H9 (cell line): ENCODE data around the gene MFSD12. TPM values are rescaled to one million over a fixed set of nuclear protein-coding genes. Genes with fewer than 3 reads are reported as not detected.
A peak's percentile ranks its signal among the peaks of the same experiment; 100 is the strongest.

Experiments used
- DNase-seq: peaks from one replicate; pipeline ENCODE4 v3.0.0-alpha.2; 2017
- H2AFZ ChIP-seq: one replicate; pipeline ENCODE4 v1.6.1; 2013; ENCODE audit warnings: mild to moderate bottlenecking, low read length, control low read depth, moderate library complexity
- H2AK5ac ChIP-seq: 2 replicates; pipeline ENCODE4 v1.6.1; 2013; ENCODE audit warnings: low read length, control low read depth, mixed read lengths; ENCODE audit not compliant: insufficient read length
- H2BK120ac ChIP-seq: one replicate; pipeline ENCODE4 v1.6.1; 2013; ENCODE audit warnings: low read depth, mild to moderate bottlenecking, low read length, control low read depth, inconsistent platforms; ENCODE audit not compliant: poor library complexity, severe bottlenecking
- H2BK12ac ChIP-seq: 2 replicates; pipeline ENCODE4 v1.6.1; 2013; ENCODE audit warnings: low read length, control low read depth, mixed read lengths, low read depth; ENCODE audit not compliant: insufficient read length
- H2BK15ac ChIP-seq: 2 replicates; pipeline ENCODE4 v1.6.1; 2013; ENCODE audit warnings: low read depth, low read length, control low read depth
- H2BK20ac ChIP-seq: one replicate; pipeline ENCODE4 v1.6.1; 2013; ENCODE audit warnings: low read depth, mild to moderate bottlenecking, low read length, control low read depth, inconsistent platforms; ENCODE audit not compliant: poor library complexity, severe bottlenecking
- H2BK5ac ChIP-seq: 2 replicates; pipeline ENCODE4 v1.6.1; 2013; ENCODE audit warnings: low read length, control low read depth, mixed read lengths; ENCODE audit not compliant: insufficient read length
- H3K14ac ChIP-seq: 2 replicates; pipeline ENCODE4 v1.6.1; 2013; ENCODE audit warnings: low read length, control low read depth; ENCODE audit not compliant: insufficient read depth
- H3K18ac ChIP-seq: 2 replicates; pipeline ENCODE4 v1.6.1; 2013; ENCODE audit warnings: low read depth, mild to moderate bottlenecking, mixed read lengths, low read length, control low read depth; ENCODE audit not compliant: insufficient read length
- H3K23ac ChIP-seq: 2 replicates; pipeline ENCODE4 v1.6.1; 2013; ENCODE audit warnings: low read length, control low read depth, mixed read lengths, low read depth; ENCODE audit not compliant: insufficient read length
- H3K23me2 ChIP-seq: 2 replicates; pipeline ENCODE4 v1.6.1; 2013; ENCODE audit warnings: low read depth, mild to moderate bottlenecking, mixed read lengths, low read length, control low read depth; ENCODE audit not compliant: insufficient read length, poor library complexity, severe bottlenecking
- H3K27ac ChIP-seq: 2 replicates; pipeline ENCODE4 v1.5.1; 2013; ENCODE audit warnings: low read length, control low read depth, mixed read lengths, low read depth; ENCODE audit not compliant: insufficient read length
- H3K27me3 ChIP-seq: 2 replicates; pipeline ENCODE4 v1.6.1; 2013; ENCODE audit warnings: low read length, control low read depth, inconsistent platforms; ENCODE audit not compliant: insufficient read depth
- H3K4ac ChIP-seq: 2 replicates; pipeline ENCODE4 v1.6.1; 2013; ENCODE audit warnings: low read depth, mild to moderate bottlenecking, control low read depth, inconsistent platforms, low read length, moderate library complexity
- H3K4me1 ChIP-seq: 2 replicates; pipeline ENCODE4 v1.6.1; 2013; ENCODE audit warnings: low read length, control low read depth, inconsistent platforms; ENCODE audit not compliant: insufficient read depth
- H3K4me2 ChIP-seq: 2 replicates; pipeline ENCODE4 v1.6.1; 2013; ENCODE audit warnings: low read length, control low read depth, mixed read lengths; ENCODE audit not compliant: insufficient read length, insufficient read depth
- H3K56ac ChIP-seq: 2 replicates; pipeline ENCODE4 v1.6.1; 2013; ENCODE audit warnings: low read depth, mild to moderate bottlenecking, mixed read lengths, low read length, control low read depth; ENCODE audit not compliant: insufficient read length
- H3K79me1 ChIP-seq: 2 replicates; pipeline ENCODE4 v1.6.1; 2013; ENCODE audit warnings: low read depth, mild to moderate bottlenecking, moderate library complexity, low read length, control low read depth, inconsistent platforms; ENCODE audit not compliant: insufficient read depth, poor library complexity, severe bottlenecking
- H3K79me2 ChIP-seq: 2 replicates; pipeline ENCODE4 v1.6.1; 2013; ENCODE audit warnings: low read length, control low read depth, inconsistent platforms; ENCODE audit not compliant: insufficient read depth
- H3K9ac ChIP-seq: 2 replicates; pipeline ENCODE4 v1.6.1; 2013; ENCODE audit warnings: low read length, control low read depth, mixed read lengths; ENCODE audit not compliant: insufficient read length; ENCODE audit errors: extremely low read depth
- H3K9me3 ChIP-seq: one replicate; pipeline ENCODE4 v1.6.1; 2013; ENCODE audit warnings: low read depth, low read length, inconsistent platforms; ENCODE audit not compliant: control insufficient read depth
- H3T11ph ChIP-seq: one replicate; pipeline ENCODE4 v1.6.1; 2013; ENCODE audit warnings: mild to moderate bottlenecking, low read length, control low read depth, inconsistent platforms
- H4K20me1 ChIP-seq: one replicate; pipeline ENCODE4 v1.6.1; 2013; ENCODE audit not compliant: control insufficient read depth, insufficient read length, insufficient read depth
- H4K5ac ChIP-seq: 2 replicates; pipeline ENCODE4 v1.6.1; 2013; ENCODE audit warnings: low read depth, mild to moderate bottlenecking, mixed read lengths, low read length, control low read depth; ENCODE audit not compliant: insufficient read length
- H4K8ac ChIP-seq: replicated peaks from 2 replicates; pipeline ENCODE4 v1.6.1; 2013; ENCODE audit warnings: low read length, control low read depth, mixed read lengths, low read depth; ENCODE audit not compliant: insufficient read length
- H4K91ac ChIP-seq: 2 replicates; pipeline ENCODE4 v1.6.1; 2013; ENCODE audit warnings: low read depth, mild to moderate bottlenecking, moderate library complexity, mixed read lengths, low read length, control low read depth; ENCODE audit not compliant: insufficient read length
- H3K27ac Mint-ChIP-seq, 3 experiments: 2 replicates in 2 of 3; 3 replicates in 1 of 3; pipeline ENCODE4 v1.8.0; 2020 to 2021; ENCODE audit warnings: mixed read lengths in 3 of 3, mild to moderate bottlenecking in 1 of 3, moderate library complexity in 1 of 3
- H3K27me3 Mint-ChIP-seq: 2 replicates; pipeline ENCODE4 v1.8.0; 2021; ENCODE audit warnings: low read depth, mild to moderate bottlenecking, moderate library complexity, mixed read lengths
- H3K36me3 Mint-ChIP-seq, 3 experiments: 2 replicates in 2 of 3; 3 replicates in 1 of 3; pipeline ENCODE4 v1.8.0; 2020 to 2021; ENCODE audit warnings: low read depth in 3 of 3, mixed read lengths in 3 of 3; ENCODE audit not compliant: insufficient read depth in 1 of 3
- H3K4me1 Mint-ChIP-seq, 2 experiments: 2 replicates each; pipeline ENCODE4 v1.8.0; 2020; ENCODE audit warnings: mixed read lengths in 2 of 2
- H3K4me3 Mint-ChIP-seq, 2 experiments: 2 replicates in 1 of 2; 3 replicates in 1 of 2; pipeline ENCODE4 v1.8.0; 2020 to 2021; ENCODE audit warnings: mild to moderate bottlenecking in 2 of 2, mixed read lengths in 2 of 2, moderate library complexity in 1 of 2
- H3K9me3 Mint-ChIP-seq, 2 experiments: 2 replicates in 1 of 2; 3 replicates in 1 of 2; pipeline ENCODE4 v1.8.0; 2020; ENCODE audit warnings: mild to moderate bottlenecking in 2 of 2, mixed read lengths in 2 of 2, moderate library complexity in 1 of 2
- CTCF ChIP-seq: fragments of 200-600 bp; sonication (generic); conservative IDR thresholded peaks from 3 replicates; pipeline ENCODE4 v1.8.0; 2021; ENCODE audit warnings: antibody characterized with exemption, mild to moderate bottlenecking
- WGBS: extraction: QIAGEN DNeasy Blood & Tissue Kit; methylation state at CpG from one replicate; pipeline ENCODE4 v1.1.7; 2013; ENCODE audit warnings: missing lambda C conversion rate, low lambda C conversion rate, mixed read lengths; ENCODE audit not compliant: insufficient read length; ENCODE audit errors: extremely low coverage; 5-methylcytosine and 5-hydroxymethylcytosine counted together
- total RNA-seq: library from RNA; stranded (reverse); gene quantifications from 2 replicates; pipeline ENCODE4 v1.2.1, GENCODE V29; 2021

MFSD12 gene
- total RNA-seq, 1 experiment from 2014 or later: 58.8 TPM

- H3K4ac ChIP-seq: no peak overlapping the region
- H2BK12ac ChIP-seq: no peak overlapping the region
- H2AFZ ChIP-seq: no peak overlapping the region
- no peak overlapping the region for H3K18ac ChIP-seq
- H3K36me3 Mint-ChIP-seq: no peaks in the 10 kb centered on the region
- H3K4me3 Mint-ChIP-seq: peak overlapping the region in 1 of 2 experiments; percentile 29; a peak in 1 of 5 replicates
- H4K8ac ChIP-seq: no peak overlapping the region
- no peak overlapping the region for H2BK5ac ChIP-seq
- H3K9me3 Mint-ChIP-seq: no peaks in the 10 kb centered on the region
- no peak overlapping the region for H3K56ac ChIP-seq
- H4K20me1 ChIP-seq: no peaks in the 10 kb centered on the region
- DNase-seq: no peak
- H3K23me2 ChIP-seq: no peaks in the 10 kb centered on the region
- H2BK120ac ChIP-seq: no peak overlapping the region
- no peak overlapping the region for H2BK20ac ChIP-seq
- H3K79me2 ChIP-seq: no peaks in the 10 kb centered on the region
- no peak overlapping the region for H2BK15ac ChIP-seq
- WGBS: no CpG with 5 or more reads among the region's 17 CpGs
- no peak for TF ChIP-seq CTCF
- H4K5ac ChIP-seq: no peak overlapping the region
- no peak overlapping the region for H3K9ac ChIP-seq
- no peak overlapping the region for H3K23ac ChIP-seq
- no peaks in the 10 kb centered on the region for H3K4me1 ChIP-seq
- H3K9me3 ChIP-seq: no peaks in the 10 kb centered on the region
- H3K4me2 ChIP-seq: no peak overlapping the region
- no peaks in the 10 kb centered on the region for H3K27me3 ChIP-seq
- H3K4me1 Mint-ChIP-seq: no peaks in the 10 kb centered on the region
- H3K27me3 Mint-ChIP-seq: peaks cover 38% of the 10 kb centered on the region
- no peaks in the 10 kb centered on the region for H3K79me1 ChIP-seq
- H3T11ph ChIP-seq: no peak overlapping the region
- H3K27ac Mint-ChIP-seq: no peak overlapping the region; a peak in 1 of 7 replicates
- no peak overlapping the region for H3K27ac ChIP-seq
- H4K91ac ChIP-seq: no peak overlapping the region
- H2AK5ac ChIP-seq: no peak overlapping the region
- H3K14ac ChIP-seq: no peak overlapping the region
Observed at GRCh38 chr19:3563709-3564524, 6.5 kb upstream of the MFSD12 start.
